Aortic smooth muscle cell (primary cell): ENCODE results near the gene BMPER. TPM values are rescaled to one million over a fixed set of nuclear protein-coding genes. Genes with fewer than 3 reads are reported as not detected.

Experiments used
- total RNA-seq: library from RNA; depleted of rRNA; stranded (reverse); fragments of >200 nt; gene quantifications from 2 replicates; pipeline ENCODE4 v1.2.3, GENCODE V29; 2014

The BMPER gene
- 5.9 and 13.2 TPM in 2 replicates for total RNA-seq

DNA sequence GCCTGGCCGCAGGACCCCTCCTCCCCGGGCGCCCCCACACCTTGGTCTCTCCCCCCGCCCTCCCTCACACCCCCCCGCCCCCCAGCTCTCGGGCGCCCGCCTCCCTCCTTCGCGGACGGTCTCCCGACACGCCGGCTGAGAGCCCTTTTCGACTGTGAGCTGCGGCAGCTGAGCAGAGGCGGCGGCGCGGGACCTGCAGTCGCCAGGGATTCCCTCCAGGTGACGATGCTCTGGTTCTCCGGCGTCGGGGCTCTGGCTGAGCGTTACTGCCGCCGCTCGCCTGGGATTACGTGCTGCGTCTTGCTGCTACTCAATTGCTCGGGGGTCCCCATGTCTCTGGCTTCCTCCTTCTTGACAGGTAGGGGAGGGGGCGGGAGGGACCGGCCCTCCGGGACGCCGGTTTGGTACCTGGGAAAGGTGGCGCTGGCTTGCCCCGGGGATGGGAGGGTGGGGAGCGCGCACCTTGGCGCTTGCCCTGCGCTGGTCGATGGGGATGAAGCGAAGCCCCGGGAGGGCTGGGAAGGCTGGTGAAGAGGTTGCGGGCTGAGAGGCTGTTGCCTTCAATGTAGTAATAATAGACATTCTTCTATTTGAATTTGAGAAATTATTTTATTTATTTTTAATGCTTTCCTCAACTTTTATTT lies at the start of gene BMPER:
BMPER (plus strand) TSS at position 151 of the 644 bp plus-strand sequence; CDS start at position 226, 75 bp downstream.

